ENCODE results near the gene NEDD4L.

The NEDD4L gene

DNA sequence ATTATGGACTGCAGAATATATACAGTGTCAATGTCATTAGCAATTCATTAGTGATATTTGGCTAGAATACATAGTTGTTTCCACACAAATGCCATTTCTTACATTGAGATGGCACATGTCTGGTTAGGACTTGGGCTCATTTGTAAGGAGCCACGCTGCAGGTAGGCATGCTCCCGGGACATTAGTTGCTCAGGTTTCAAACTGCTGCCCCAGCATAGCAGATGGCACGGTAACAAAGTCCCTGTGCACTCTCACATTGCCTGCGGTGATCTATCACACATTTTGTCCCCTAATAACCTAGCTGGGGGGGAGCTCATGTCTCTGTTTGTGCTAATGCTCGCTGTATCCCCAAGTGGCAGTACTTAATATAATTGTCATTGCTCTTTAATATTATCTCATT lies 185.1 kb downstream of the NEDD4L start:
- H3K9me3 Mint-ChIP-seq = no peaks in the 10 kb centered on the region
- no peaks in the 10 kb centered on the region for H3K4me1 Mint-ChIP-seq
- no peak overlapping the region for H3K4me3 Mint-ChIP-seq
- H3K27me3 Mint-ChIP-seq = peaks cover 31% of the 10 kb centered on the region
- DNase-seq (ENCODE audit: low spot score in 2 of 2) = no peak
- no peak overlapping the region for H3K27ac Mint-ChIP-seq (ENCODE audit: low read depth)
- no peak for ATAC-seq (replicated peaks; ENCODE audit: extremely low read depth, poor library complexity, severe bottlenecking)
- no peaks in the 10 kb centered on the region for H3K36me3 Mint-ChIP-seq (ENCODE audit: insufficient read depth)

DNA sequence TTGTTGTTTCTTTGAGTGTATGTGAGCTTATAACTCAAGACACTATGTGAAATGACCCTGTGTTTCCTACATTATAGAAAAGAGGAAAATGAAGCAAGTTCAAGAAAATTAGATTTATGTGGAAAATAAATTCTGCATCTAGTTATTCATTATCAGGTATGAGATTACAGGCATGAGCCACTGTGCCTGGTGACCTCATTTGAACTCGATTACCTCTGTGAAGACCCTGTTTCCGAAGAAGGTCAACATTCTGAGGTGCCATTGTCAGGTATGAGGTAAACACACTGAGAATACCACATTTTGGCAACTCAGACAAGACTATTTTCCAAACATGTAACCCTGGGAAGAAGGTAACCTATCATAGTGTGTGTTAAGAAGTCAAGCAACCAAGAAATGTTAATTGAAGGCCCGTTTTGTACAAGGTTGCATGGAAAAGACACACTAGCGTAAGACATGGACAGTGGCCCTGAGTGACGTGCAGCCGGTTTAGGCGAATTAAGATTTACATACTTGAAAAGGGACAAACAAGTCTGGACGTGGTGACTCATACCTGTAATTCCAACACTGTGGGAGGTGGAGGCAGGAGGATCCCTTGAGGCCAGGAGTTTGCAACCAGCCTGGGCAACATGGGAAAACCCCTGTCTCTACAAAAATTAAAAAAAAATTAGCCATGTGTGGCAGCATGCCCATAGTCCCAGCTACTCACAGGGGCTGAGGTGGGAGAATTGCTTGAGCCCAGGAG lies 186.6 kb downstream of the NEDD4L start:
- DNase-seq (ENCODE audit: low spot score in 2 of 2) = no peak
- peaks cover 24% of the 10 kb centered on the region for H3K27me3 Mint-ChIP-seq
- no peaks in the 10 kb centered on the region for H3K4me1 Mint-ChIP-seq
- no peak for ATAC-seq (replicated peaks; ENCODE audit: extremely low read depth, poor library complexity, severe bottlenecking)
- no peak overlapping the region for H3K4me3 Mint-ChIP-seq
- H3K27ac Mint-ChIP-seq (ENCODE audit: low read depth) = no peak overlapping the region
- no peaks in the 10 kb centered on the region for H3K9me3 Mint-ChIP-seq
- no peaks in the 10 kb centered on the region for H3K36me3 Mint-ChIP-seq (ENCODE audit: insufficient read depth)

DNA sequence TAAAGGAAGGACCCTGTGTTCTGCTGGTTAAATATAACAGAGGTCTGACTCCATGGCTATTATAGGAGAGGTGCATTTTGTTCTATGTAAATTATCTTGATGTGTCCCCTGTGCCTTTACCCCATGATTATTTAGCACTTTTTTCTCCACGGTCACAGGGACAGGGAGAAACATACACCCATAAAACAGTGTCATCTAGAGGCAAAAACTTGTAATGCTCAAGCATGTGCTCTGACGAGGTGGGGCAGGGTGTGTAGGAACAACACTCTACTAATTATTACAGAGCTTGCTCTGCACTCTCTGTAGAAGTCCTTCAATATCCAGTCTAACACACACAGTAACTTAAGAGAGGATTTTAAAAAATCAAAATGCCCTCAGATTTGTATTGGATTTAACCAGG lies 187.9 kb downstream of the NEDD4L start:
- ATAC-seq (replicated peaks; ENCODE audit: extremely low read depth, poor library complexity, severe bottlenecking) (no peak), DNase-seq (ENCODE audit: low spot score in 2 of 2) (no peak)
- no peaks in the 10 kb centered on the region for H3K36me3 Mint-ChIP-seq (ENCODE audit: insufficient read depth)
- H3K4me3 Mint-ChIP-seq = no peak overlapping the region
- no peaks in the 10 kb centered on the region for H3K4me1 Mint-ChIP-seq
- H3K27ac Mint-ChIP-seq (ENCODE audit: low read depth) = no peak overlapping the region
- H3K9me3 Mint-ChIP-seq = no peaks in the 10 kb centered on the region
- H3K27me3 Mint-ChIP-seq = peaks cover 21% of the 10 kb centered on the region

DNA sequence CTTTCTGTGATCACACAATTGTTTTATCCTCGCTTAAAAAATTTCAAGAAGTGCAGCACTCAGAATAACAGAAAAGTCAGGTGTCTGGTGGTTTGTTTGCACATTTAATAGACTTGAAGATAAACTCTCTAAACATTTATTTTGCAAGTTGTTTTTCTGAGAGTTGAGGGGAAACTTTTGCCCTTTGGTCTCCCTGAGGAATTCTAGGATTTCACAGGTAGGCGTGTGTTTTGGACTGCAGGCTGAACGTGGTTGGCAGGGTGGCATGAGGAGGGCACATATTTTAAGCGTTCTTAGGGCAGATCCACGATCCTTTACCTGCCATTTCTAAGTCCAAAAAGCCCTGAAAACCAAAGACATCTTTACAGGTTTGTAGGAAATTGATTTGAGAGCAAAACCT lies 188.6 kb downstream of the NEDD4L start:
- no peak for DNase-seq (ENCODE audit: low spot score in 2 of 2)
- Mint-ChIP-seq H3K9me3 (no peaks in the 10 kb centered on the region), H3K27me3 (peaks cover 16% of the 10 kb centered on the region), H3K4me3 (no peak overlapping the region), H3K27ac (ENCODE audit: low read depth) (no peak overlapping the region), H3K4me1 (no peaks in the 10 kb centered on the region), H3K36me3 (ENCODE audit: insufficient read depth) (no peaks in the 10 kb centered on the region)
- no peak for ATAC-seq (replicated peaks; ENCODE audit: extremely low read depth, poor library complexity, severe bottlenecking)

DNA sequence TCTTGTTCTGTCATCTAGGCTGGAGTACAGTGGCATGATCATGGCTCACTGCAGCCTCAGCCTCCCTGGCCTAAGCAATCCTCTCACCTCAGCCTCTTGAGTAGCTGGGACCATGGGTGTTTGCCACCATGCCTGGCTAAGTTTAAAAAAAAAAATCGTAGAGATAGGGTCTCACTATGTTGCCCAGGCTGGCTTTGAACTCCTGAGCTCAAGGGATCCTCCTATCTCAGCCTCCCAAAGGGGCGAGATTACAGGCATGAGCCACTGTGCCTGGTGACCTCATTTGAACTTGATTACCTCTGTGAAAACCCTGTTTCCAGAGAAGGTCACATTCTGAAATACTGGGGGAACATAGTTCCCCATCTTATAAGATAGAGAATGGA lies 190.3 kb downstream of the NEDD4L start:
- Mint-ChIP-seq H3K9me3 (no peaks in the 10 kb centered on the region), H3K36me3 (ENCODE audit: insufficient read depth) (no peaks in the 10 kb centered on the region), H3K4me1 (no peaks in the 10 kb centered on the region), H3K4me3 (no peak overlapping the region), H3K27me3 (peaks cover 6% of the 10 kb centered on the region), H3K27ac (ENCODE audit: low read depth) (no peak overlapping the region)
- DNase-seq (ENCODE audit: low spot score in 2 of 2) (no peak), ATAC-seq (replicated peaks; ENCODE audit: extremely low read depth, poor library complexity, severe bottlenecking) (no peak)

DNA sequence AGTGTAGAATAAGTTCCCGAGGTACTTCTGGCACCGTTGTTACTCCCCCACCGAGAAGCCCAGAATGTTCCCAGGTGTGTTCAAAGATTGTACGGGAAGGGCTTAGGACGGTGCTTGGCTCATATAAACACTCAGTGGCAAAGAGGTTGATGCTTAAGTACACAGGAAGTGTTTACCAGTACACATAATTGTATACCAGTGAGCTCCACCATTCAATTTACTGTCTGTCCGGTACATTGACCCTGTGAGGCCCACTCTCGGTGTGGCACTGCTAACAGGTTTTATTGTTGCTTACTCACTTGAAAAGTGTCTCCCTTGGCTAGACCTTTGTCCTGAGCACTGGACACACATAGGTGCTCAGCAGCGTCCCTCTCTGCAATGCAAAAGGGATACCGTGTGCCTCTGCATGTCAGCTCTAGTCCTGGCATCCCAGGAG lies 191.0 kb downstream of the NEDD4L start:
- H3K36me3 Mint-ChIP-seq (ENCODE audit: insufficient read depth) = no peaks in the 10 kb centered on the region
- no peak for DNase-seq (ENCODE audit: low spot score in 2 of 2)
- no peak for ATAC-seq (replicated peaks; ENCODE audit: extremely low read depth, poor library complexity, severe bottlenecking)
- H3K27ac Mint-ChIP-seq (ENCODE audit: low read depth) = no peak overlapping the region
- no peaks in the 10 kb centered on the region for H3K9me3 Mint-ChIP-seq
- H3K27me3 Mint-ChIP-seq = peaks cover 6% of the 10 kb centered on the region
- H3K4me3 Mint-ChIP-seq = no peak overlapping the region
- no peaks in the 10 kb centered on the region for H3K4me1 Mint-ChIP-seq

DNA sequence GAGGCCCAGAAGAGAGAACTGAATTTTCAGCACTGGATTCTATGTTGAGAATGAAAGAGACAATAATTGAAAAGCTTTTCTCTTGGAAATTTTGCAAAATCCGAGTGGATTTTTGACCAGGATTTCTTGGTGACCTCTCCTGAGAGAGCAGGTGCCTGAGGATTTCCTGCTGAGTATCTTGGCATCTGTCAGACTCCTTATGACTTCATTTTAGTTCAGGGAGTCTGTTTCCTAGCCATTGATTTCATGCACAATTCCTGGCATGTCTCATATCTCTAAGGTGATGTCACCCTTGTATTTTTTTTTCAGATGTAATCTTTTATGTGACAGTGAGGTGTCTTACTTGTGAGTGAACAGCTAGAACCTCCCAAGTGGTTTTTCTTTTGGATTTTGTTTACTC lies 195.9 kb downstream of the NEDD4L start:
- H3K4me1 Mint-ChIP-seq = no peaks in the 10 kb centered on the region

DNA sequence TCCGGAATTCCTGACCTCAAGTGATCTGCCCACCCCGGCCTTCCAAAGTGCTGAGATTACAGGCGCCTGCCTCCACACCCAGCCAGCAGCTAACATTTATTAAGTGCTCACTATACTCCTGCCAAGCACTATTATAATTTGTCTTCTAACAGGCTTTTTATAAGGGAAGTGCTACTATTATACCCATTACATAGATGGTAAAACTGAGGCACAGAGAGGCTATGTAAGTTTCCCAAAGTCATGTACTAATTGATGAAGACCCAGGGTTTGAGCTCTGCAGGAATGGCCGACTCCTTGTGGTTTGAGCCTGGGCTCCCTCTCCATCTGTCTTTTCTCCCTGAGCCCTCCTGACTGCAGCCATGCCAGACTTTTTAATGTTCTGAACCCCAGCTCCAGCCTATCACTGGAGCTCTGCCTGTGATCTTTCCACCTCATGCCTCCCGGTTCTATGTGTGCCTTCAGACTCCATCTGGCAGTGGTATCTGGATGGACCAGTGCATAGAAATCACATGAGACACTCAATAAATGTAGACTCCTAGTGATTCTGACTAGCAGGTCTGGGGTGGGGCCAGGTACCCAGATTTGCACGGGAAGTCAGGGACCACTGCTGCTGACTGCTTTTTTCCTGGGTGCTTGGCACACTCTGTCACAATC lies 197.1 kb downstream of the NEDD4L start:
- DNase-seq (ENCODE audit: low spot score in 2 of 2) = no peak
- Mint-ChIP-seq H3K4me1 (no peaks in the 10 kb centered on the region), H3K27me3 (no peaks in the 10 kb centered on the region), H3K27ac (ENCODE audit: low read depth) (no peak overlapping the region), H3K36me3 (ENCODE audit: insufficient read depth) (peaks cover 3% of the 10 kb centered on the region), H3K9me3 (no peaks in the 10 kb centered on the region), H3K4me3 (no peak overlapping the region)
- ATAC-seq (replicated peaks; ENCODE audit: extremely low read depth, poor library complexity, severe bottlenecking) = no peak

More for the DNA sequence above, 195.9 kb downstream of the NEDD4L start:
- H3K27ac Mint-ChIP-seq (ENCODE audit: low read depth) = no peak overlapping the region
- no peaks in the 10 kb centered on the region for H3K9me3 Mint-ChIP-seq
- ATAC-seq (replicated peaks; ENCODE audit: extremely low read depth, poor library complexity, severe bottlenecking) = no peak
- peaks cover 3% of the 10 kb centered on the region for H3K36me3 Mint-ChIP-seq (ENCODE audit: insufficient read depth)
- H3K4me3 Mint-ChIP-seq = no peak overlapping the region
- DNase-seq (ENCODE audit: low spot score in 2 of 2) = no peak
- no peaks in the 10 kb centered on the region for H3K27me3 Mint-ChIP-seq

DNA sequence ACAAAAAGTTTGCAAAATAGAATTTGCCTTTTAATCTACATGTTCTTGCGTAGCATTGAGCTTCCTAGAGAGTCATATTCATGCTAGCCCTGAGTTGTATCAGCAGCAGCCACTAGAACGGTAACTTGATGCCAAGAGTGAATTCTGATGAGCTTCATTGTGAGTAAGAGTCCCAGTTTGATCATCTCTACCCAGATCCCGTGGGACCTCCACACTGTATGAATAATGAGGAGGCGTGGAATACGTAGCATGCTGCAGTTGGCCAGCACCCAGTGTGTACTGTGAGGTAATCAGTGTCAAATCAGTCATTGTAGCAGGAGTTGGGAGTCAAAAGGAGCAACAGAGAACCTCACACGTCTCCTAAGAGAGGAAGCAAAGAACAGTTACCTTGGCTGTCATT lies 197.9 kb downstream of the NEDD4L start:
- no peak overlapping the region for H3K4me3 Mint-ChIP-seq
- DNase-seq (ENCODE audit: low spot score in 2 of 2) (no peak), ATAC-seq (replicated peaks; ENCODE audit: extremely low read depth, poor library complexity, severe bottlenecking) (no peak)
- peaks cover 3% of the 10 kb centered on the region for H3K36me3 Mint-ChIP-seq (ENCODE audit: insufficient read depth)
- H3K27ac Mint-ChIP-seq (ENCODE audit: low read depth) = no peak overlapping the region
- no peaks in the 10 kb centered on the region for H3K4me1 Mint-ChIP-seq
- H3K27me3 Mint-ChIP-seq = no peaks in the 10 kb centered on the region
- no peaks in the 10 kb centered on the region for H3K9me3 Mint-ChIP-seq

DNA sequence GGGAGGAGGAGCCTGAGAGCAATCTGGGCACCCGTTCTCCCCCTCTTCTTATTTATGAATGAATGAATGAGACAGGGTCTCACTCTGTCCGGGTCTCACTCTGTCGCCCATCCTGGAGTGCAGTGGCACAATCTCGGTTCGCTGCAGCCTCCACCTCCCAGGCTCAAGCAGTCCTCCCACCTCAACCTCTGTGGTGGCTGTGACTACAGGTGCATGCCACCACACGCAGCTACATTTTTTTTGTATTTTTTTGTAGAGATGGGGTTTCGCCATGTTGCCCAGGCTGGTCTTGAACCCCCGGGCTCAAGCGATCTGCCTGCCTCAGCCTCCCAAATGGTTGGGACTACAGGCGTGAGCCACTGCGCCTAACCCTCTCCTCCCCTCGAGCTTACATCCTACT lies 198.4 kb downstream of the NEDD4L start:
- Mint-ChIP-seq H3K4me1 (no peaks in the 10 kb centered on the region), H3K9me3 (no peaks in the 10 kb centered on the region), H3K27me3 (no peaks in the 10 kb centered on the region), H3K36me3 (ENCODE audit: insufficient read depth) (peaks cover 3% of the 10 kb centered on the region), H3K4me3 (no peak overlapping the region), H3K27ac (ENCODE audit: low read depth) (no peak overlapping the region)
- DNase-seq (ENCODE audit: low spot score in 2 of 2) (no peak), ATAC-seq (replicated peaks; ENCODE audit: extremely low read depth, poor library complexity, severe bottlenecking) (no peak)

DNA sequence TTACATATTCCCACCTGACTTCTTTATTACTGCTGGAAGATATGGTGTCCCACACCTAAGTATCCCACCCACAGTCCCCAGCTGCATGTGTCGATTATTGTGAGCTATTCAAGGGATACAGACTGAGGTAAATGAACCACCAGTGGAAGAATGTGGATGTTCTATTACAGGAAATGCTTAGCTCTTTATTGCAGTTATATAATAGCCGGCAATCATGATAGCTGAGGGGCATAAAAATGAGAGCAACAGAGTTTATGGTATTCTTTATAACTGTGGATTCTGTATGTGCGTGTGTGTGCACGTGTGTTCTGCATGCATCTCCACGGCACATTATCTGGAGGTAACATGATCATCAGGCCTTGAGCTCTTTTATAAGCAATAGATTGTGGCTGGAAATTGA lies 198.9 kb downstream of the NEDD4L start:
- H3K4me1 Mint-ChIP-seq = no peaks in the 10 kb centered on the region
- H3K27me3 Mint-ChIP-seq = peaks cover 5% of the 10 kb centered on the region
- H3K36me3 Mint-ChIP-seq (ENCODE audit: insufficient read depth) = peaks cover 3% of the 10 kb centered on the region
- DNase-seq (ENCODE audit: low spot score in 2 of 2) = no peak
- no peak for ATAC-seq (replicated peaks; ENCODE audit: extremely low read depth, poor library complexity, severe bottlenecking)
- no peaks in the 10 kb centered on the region for H3K9me3 Mint-ChIP-seq
- no peak overlapping the region for H3K4me3 Mint-ChIP-seq
- H3K27ac Mint-ChIP-seq (ENCODE audit: low read depth) = no peak overlapping the region

DNA sequence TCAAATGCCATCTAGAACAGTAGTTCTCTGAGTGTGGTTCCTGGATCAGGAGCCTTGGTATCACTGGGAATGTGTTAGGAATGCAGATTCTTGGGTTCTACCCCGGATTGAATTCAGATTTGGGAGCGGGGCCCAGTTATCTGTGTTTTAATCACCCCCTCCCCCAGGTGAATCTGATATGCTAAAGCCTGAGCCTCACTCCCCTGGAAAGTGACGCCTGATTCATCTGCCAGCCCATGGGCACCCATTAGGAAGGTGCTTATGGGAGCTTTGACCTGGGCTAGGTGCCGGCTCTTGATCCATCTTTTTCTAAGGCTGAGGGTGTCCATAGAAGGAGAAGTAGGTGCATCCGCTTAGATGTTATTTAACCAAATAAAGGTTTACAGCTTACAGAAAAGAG lies 199.4 kb downstream of the NEDD4L start:
- no peaks in the 10 kb centered on the region for H3K9me3 Mint-ChIP-seq
- H3K27me3 Mint-ChIP-seq = peaks cover 6% of the 10 kb centered on the region
- H3K36me3 Mint-ChIP-seq (ENCODE audit: insufficient read depth) = peaks cover 3% of the 10 kb centered on the region
- H3K27ac Mint-ChIP-seq (ENCODE audit: low read depth) = no peak overlapping the region
- DNase-seq (ENCODE audit: low spot score in 2 of 2) = no peak
- H3K4me1 Mint-ChIP-seq = no peaks in the 10 kb centered on the region
- no peak for ATAC-seq (replicated peaks; ENCODE audit: extremely low read depth, poor library complexity, severe bottlenecking)
- H3K4me3 Mint-ChIP-seq = no peak overlapping the region

DNA sequence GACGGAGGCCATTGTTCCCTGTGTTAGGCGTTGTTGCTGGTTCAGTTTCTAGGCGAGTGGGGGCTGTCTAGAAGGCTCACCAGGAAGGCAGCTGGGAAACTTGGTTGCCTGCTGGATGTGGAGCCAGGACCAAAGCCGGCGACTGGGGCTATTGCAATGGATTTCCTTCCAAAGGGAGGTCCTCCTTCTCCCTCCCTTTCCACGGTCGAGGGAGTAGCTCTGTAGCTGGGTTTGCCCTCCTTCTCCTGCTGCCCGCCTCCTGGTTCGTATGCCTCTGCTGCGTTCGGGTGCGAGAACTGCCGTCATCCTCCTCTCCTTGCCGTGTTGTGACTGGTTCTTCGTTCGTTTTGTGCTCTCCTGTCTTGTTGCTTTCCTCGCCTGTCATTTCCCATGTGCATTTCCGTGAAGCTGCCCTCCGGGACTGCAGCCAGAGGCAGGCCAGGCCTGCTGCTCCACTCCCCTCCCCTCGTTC lies 203.4 kb downstream of the NEDD4L start:
- no peaks in the 10 kb centered on the region for H3K4me1 Mint-ChIP-seq
- H3K27me3 Mint-ChIP-seq = peaks cover 6% of the 10 kb centered on the region
- H3K9me3 Mint-ChIP-seq = no peaks in the 10 kb centered on the region
- H3K4me3 Mint-ChIP-seq = no peak overlapping the region
- no peak overlapping the region for H3K27ac Mint-ChIP-seq (ENCODE audit: low read depth)
- peaks cover 3% of the 10 kb centered on the region for H3K36me3 Mint-ChIP-seq (ENCODE audit: insufficient read depth)
- ATAC-seq (replicated peaks; ENCODE audit: extremely low read depth, poor library complexity, severe bottlenecking) (no peak), DNase-seq (ENCODE audit: low spot score in 2 of 2) (no peak)
